IMR-90 (cell line): ENCODE measurements around the gene MAPKAP1. TPM values are rescaled to one million over a fixed set of nuclear protein-coding genes. Genes with fewer than 3 reads are reported as not detected.
A peak's percentile ranks its signal among the peaks of the same experiment; 100 is the strongest.

Source experiments
- ATAC-seq: fragments of 200-7000 bp; cut with Tn5 transposase; 2 replicates; pipeline ENCODE4 v1.9.1; 2020; ENCODE audit warnings: low read depth, mild to moderate bottlenecking, moderate library complexity
- BruUV-seq: library from RNA; stranded (reverse); fragments of 400-500 nt; replicated peaks from 2 replicates; lab custom pipeline; 2021; lab: Mats Ljungman, UMichigan
- CTCF ChIA-PET: fragments of 300-600 bp; formaldehyde crosslinking; extraction: SDS; loops from one replicate; lab custom pipeline; 2021; ENCODE audit warnings: antibody characterized with exemption; lab: Yijun Ruan, JAX
- POLR2A ChIA-PET: fragments of 300-600 bp; sonication (Branson Sonifier 250); formaldehyde crosslinking; loops from one replicate; lab custom pipeline; 2022; ENCODE audit warnings: antibody characterized with exemption; ENCODE audit not compliant: unreplicated experiment; lab: Charles Lee
- DNase-seq: peaks from one replicate; pipeline ENCODE4 v3.0.0; 2013
- H2AFZ ChIP-seq: replicated peaks from 2 replicates; pipeline ENCODE3; 2013; ENCODE audit warnings: low read length, mild to moderate bottlenecking; ENCODE audit not compliant: poor library complexity
- H2AK5ac ChIP-seq: 2 replicates; pipeline ENCODE4 v1.6.1; 2013; ENCODE audit warnings: low read depth, low read length, inconsistent platforms
- H2AK9ac ChIP-seq: replicated peaks from 2 replicates; pipeline ENCODE3; 2013; ENCODE audit warnings: mild to moderate bottlenecking, low read depth, low read length, moderate library complexity; ENCODE audit not compliant: poor library complexity
- H2BK120ac ChIP-seq: 2 replicates; pipeline ENCODE4 v1.6.1; 2013; ENCODE audit warnings: low read depth, low read length, inconsistent platforms
- H2BK15ac ChIP-seq: 3 replicates; pipeline ENCODE4 v1.6.1; 2013; ENCODE audit warnings: low read depth, low read length, inconsistent platforms
- H2BK20ac ChIP-seq: 2 replicates; pipeline ENCODE4 v1.6.1; 2013; ENCODE audit warnings: low read depth, mild to moderate bottlenecking, inconsistent platforms, low read length, moderate library complexity
- H2BK5ac ChIP-seq: 2 replicates; pipeline ENCODE4 v1.6.1; 2013; ENCODE audit warnings: mild to moderate bottlenecking, low read depth, low read length, inconsistent platforms; ENCODE audit not compliant: poor library complexity, severe bottlenecking
- H3K14ac ChIP-seq: replicated peaks from 2 replicates; pipeline ENCODE4 v1.6.1; 2013; ENCODE audit warnings: low read depth, low read length, inconsistent platforms
- H3K18ac ChIP-seq: 2 replicates; pipeline ENCODE4 v1.6.1; 2013; ENCODE audit warnings: low read depth, low read length, control low read depth
- H3K23ac ChIP-seq: 2 replicates; pipeline ENCODE4 v1.6.1; 2013; ENCODE audit warnings: low read depth, low read length, inconsistent platforms
- H3K27ac ChIP-seq: 2 replicates; pipeline ENCODE4 v1.5.1; 2013; ENCODE audit warnings: mild to moderate bottlenecking, control low read depth, low read length; ENCODE audit not compliant: insufficient read depth
- H3K27me3 ChIP-seq: 2 replicates; pipeline ENCODE4 v1.6.1; 2013; ENCODE audit warnings: low read length; ENCODE audit not compliant: control insufficient read depth, insufficient read depth
- H3K36me3 ChIP-seq: 2 replicates; pipeline ENCODE4 v1.6.1; 2013; ENCODE audit warnings: low read length, mixed read lengths; ENCODE audit not compliant: control insufficient read depth, insufficient read depth
- H3K4ac ChIP-seq: 2 replicates; pipeline ENCODE4 v1.6.1; 2013; ENCODE audit warnings: low read depth, low read length, inconsistent platforms
- H3K4me1 ChIP-seq: 2 replicates; pipeline ENCODE4 v1.6.1; 2013; ENCODE audit warnings: low read length, mixed read lengths; ENCODE audit not compliant: control insufficient read depth, insufficient read depth
- H3K4me2 ChIP-seq: 2 replicates; pipeline ENCODE4 v1.6.1; 2013; ENCODE audit warnings: low read depth, mild to moderate bottlenecking, control low read depth, low read length, moderate library complexity
- H3K4me3 ChIP-seq: 2 replicates; pipeline ENCODE4 v1.5.1; 2013; ENCODE audit warnings: low read depth, mild to moderate bottlenecking, control low read depth, low read length, moderate library complexity; ENCODE audit not compliant: insufficient read depth
- H3K56ac ChIP-seq: 2 replicates; pipeline ENCODE4 v1.6.1; 2013; ENCODE audit warnings: low read length, inconsistent platforms; ENCODE audit not compliant: insufficient read depth; ENCODE audit errors: extremely low read depth
- H3K79me1 ChIP-seq, 2 experiments: 2 replicates each; pipeline ENCODE4 v1.6.1; 2013; ENCODE audit warnings: low read length in 2 of 2, inconsistent platforms in 1 of 2, low read depth in 1 of 2
- H3K9ac ChIP-seq: 2 replicates; pipeline ENCODE4 v1.6.1; 2013; ENCODE audit warnings: low read depth, low read length, control low read depth
- H3K9me1 ChIP-seq: 2 replicates; pipeline ENCODE4 v1.6.1; 2013; ENCODE audit warnings: low read length, inconsistent platforms; ENCODE audit not compliant: insufficient read depth
- H3K9me3 ChIP-seq: 2 replicates; pipeline ENCODE4 v1.6.1; 2013; ENCODE audit warnings: low read length; ENCODE audit not compliant: control insufficient read depth, insufficient read depth
- H4K20me1 ChIP-seq: 2 replicates; pipeline ENCODE4 v1.6.1; 2013; ENCODE audit warnings: low read length, inconsistent platforms; ENCODE audit not compliant: insufficient read depth
- H4K5ac ChIP-seq: 2 replicates; pipeline ENCODE4 v1.6.1; 2013; ENCODE audit warnings: mild to moderate bottlenecking, low read depth, low read length, control low read depth
- H4K8ac ChIP-seq, 2 experiments: 2 replicates each; pipeline ENCODE4 v1.6.1; 2013; ENCODE audit warnings: low read depth in 2 of 2, low read length in 2 of 2, control low read depth in 1 of 2, inconsistent platforms in 1 of 2
- H4K91ac ChIP-seq: 2 replicates; pipeline ENCODE4 v1.6.1; 2013; ENCODE audit warnings: low read depth, low read length, inconsistent platforms; ENCODE audit not compliant: insufficient read depth
- BHLHE40 ChIP-seq: fragments of 150-350 bp; IDR thresholded peaks from 2 replicates; pipeline ENCODE4 v1.6.1; 2016; ENCODE audit warnings: mild to moderate bottlenecking, low read depth, low read length
- FOS ChIP-seq: fragments of 150-350 bp; IDR thresholded peaks from 2 replicates; pipeline ENCODE4 v1.6.1; 2016; ENCODE audit warnings: low read depth, low read length
- RFX5 ChIP-seq: IDR thresholded peaks from 2 replicates; pipeline ENCODE4 v1.8.0; 2012; ENCODE audit warnings: low read depth, mild to moderate bottlenecking, low read length, moderate library complexity
- WGBS, 2 experiments: methylation state at CpG; one replicate each; pipeline versions ENCODE4 v1.1.5 to v1.1.7; 2013; ENCODE audit warnings: missing lambda C conversion rate in 2 of 2; ENCODE audit not compliant: insufficient read length in 1 of 2; ENCODE audit errors: extremely low coverage in 2 of 2; 5-methylcytosine and 5-hydroxymethylcytosine counted together
- dilution Hi-C: fragments of 300-500 bp; cut with HindIII; formaldehyde crosslinking; loops from one replicate; pipeline ENCODE4 v1.14.3; 2018; ENCODE audit warnings: low sequenced_read_pairs; ENCODE audit not compliant: unreplicated experiment
- in situ Hi-C: fragments of 300-500 bp; cut with MboI; formaldehyde crosslinking; loops from 3 replicates; pipeline ENCODE4 v1.14.3; 2019; ENCODE audit warnings: low sequenced_read_pairs, inconsistent platforms, mixed read lengths
- intact Hi-C: fragments of 100-400 bp; cut with micrococcal nuclease; formaldehyde crosslinking; loops from 2 replicates; pipeline ENCODE4 v1.10.0; 2022
- polyA plus RNA-seq, 3 experiments: library from polyadenylated mRNA; depleted of rRNA; stranded (reverse); fragments of >200 nt; gene quantifications; 2 replicates each; pipeline ENCODE4 v1.2.3, GENCODE V29; 2012; ENCODE audit warnings: low replicate concordance in 1 of 3
- total RNA-seq: library from RNA; depleted of rRNA; stranded (reverse); fragments of >200 nt; gene quantifications from 2 replicates; pipeline ENCODE4 v1.2.3, GENCODE V29; 2012

Gene MAPKAP1
- total and polyA plus RNA-seq, 2 of the 4 experiments (the other 2 are of a cell fraction) = 87.2 to 158 TPM

DNA sequence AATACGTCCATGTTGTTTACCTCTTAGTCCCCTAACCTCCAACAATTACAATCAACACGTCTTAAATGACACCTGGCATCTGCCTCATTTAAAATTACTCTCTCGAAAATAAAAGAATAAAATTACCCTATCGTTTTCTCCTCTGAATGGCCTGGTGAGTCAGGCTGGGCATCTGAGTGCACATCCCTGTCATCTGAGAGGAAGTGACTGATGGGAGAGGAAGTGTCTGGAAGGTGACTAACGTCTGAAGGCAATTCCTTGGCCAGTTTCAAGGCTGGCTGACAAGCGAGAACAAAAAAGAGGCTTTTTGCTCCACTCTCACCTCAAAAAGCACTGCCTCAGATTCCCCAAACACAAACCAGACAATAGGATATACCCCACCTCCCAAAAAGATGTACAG, 57.7 kb downstream of the MAPKAP1 start:
- in situ Hi-C loops = no loop called here
- Histone ChIP-seq H4K8ac (peak overlapping the region; percentile 72 to 86), H3K4me1 (peaks cover 22% of the 10 kb centered on the region), H3K9me3 (no peaks in the 10 kb centered on the region), H2BK5ac (peak overlapping the region; percentile 87), H3K23ac (peak overlapping the region; percentile 81), H3K27ac (no peak overlapping the region), H3K4me2 (peak overlapping the region; percentile 83; the same call in 1 of the 2 replicates), H3K14ac (peak overlapping the region; percentile 92), H3K18ac (peak overlapping the region; percentile 76; the same call in 1 of the 2 replicates), H2BK15ac (peak overlapping the region; percentile 7; the same call in 1 of the 3 replicates), H2BK20ac (peak overlapping the region; percentile 96), H3K9me1 (peaks cover 7% of the 10 kb centered on the region), H4K20me1 (no peaks in the 10 kb centered on the region), H4K5ac (peak overlapping the region; percentile 62; the same call in 1 of the 2 replicates), H3K4me3 (no peak overlapping the region), H2BK120ac (peak overlapping the region; percentile 89), H2AK5ac (peak overlapping the region; percentile 98), H3K4ac (peak overlapping the region; percentile 78), H3K56ac (peak overlapping the region; percentile 54; the same call in 1 of the 2 replicates), H3K36me3 (peaks cover 6% of the 10 kb centered on the region; the same call in 1 of the 2 replicates), H2AFZ (no peak overlapping the region), H3K79me1 (peaks cover 45 to 84% of the 10 kb centered on the region in 2 experiments), H4K91ac (peak overlapping the region; percentile 46; the same call in 1 of the 2 replicates), H2AK9ac (no peak overlapping the region), H3K9ac (no peak overlapping the region; the same call in 1 of the 2 replicates), H3K27me3 (no peaks in the 10 kb centered on the region)
- BruUV-seq = no TSS peak
- ChIA-PET CTCF (interaction anchor here (0.6 kb wide), 2 partner anchors 907 to 1059 kb away, joined by 3 to 6 read pairs; no protein-coding TSS in a partner anchor), POLR2A (no interaction called here)
- DNase-seq (peak; percentile 86), ATAC-seq (peak; percentile 69)
- TF ChIP-seq FOS (peak; percentile 82), BHLHE40 (peak; percentile 30; the same call in 1 of the 2 replicates), RFX5 (no peak)
- dilution Hi-C loops = no loop called here
- intact Hi-C loops = no loop called here
- WGBS, 2 experiments = no CpG with 5 or more reads among the region's 6 CpGs
